Neural cell (in vitro differentiated cells): ENCODE measurements around the gene DTX1. TPM values are rescaled to one million over a fixed set of nuclear protein-coding genes. Genes with fewer than 3 reads are reported as not detected.

Source experiments
- H2AFZ ChIP-seq: fragments of 200-600, 300-800 bp; sonication (generic), shearing (Covaris generic); 2 replicates; pipeline ENCODE4 v1.6.0; 2014; ENCODE audit warnings: low read depth, mild to moderate bottlenecking, antibody characterized with exemption, low read length, moderate library complexity
- H3F3A ChIP-seq: fragments of 200-600 bp; shearing (Covaris generic); 2 replicates; pipeline ENCODE4 v1.6.1; 2016; ENCODE audit warnings: mild to moderate bottlenecking, moderate library complexity, mixed read lengths, antibody characterized with exemption, low read length; ENCODE audit not compliant: insufficient read depth, poor library complexity, severe bottlenecking
- H3K27ac ChIP-seq: fragments of 200-600, 300-800 bp; sonication (generic), shearing (Covaris generic); 2 replicates; pipeline ENCODE4 v1.5.1; 2014; ENCODE audit warnings: mild to moderate bottlenecking, low read length, moderate library complexity
- H3K27me3 ChIP-seq: fragments of 300-800, 200-600 bp; sonication (generic), shearing (Covaris generic); 2 replicates; pipeline ENCODE4 v1.6.0; 2014; ENCODE audit warnings: mild to moderate bottlenecking, low read depth, low read length, moderate library complexity; ENCODE audit not compliant: insufficient read depth
- H3K36me3 ChIP-seq: fragments of 300-800, 200-600 bp; sonication (generic), shearing (Covaris generic); 2 replicates; pipeline ENCODE4 v1.5.1; 2014; ENCODE audit warnings: mild to moderate bottlenecking, antibody characterized with exemption, low read length, moderate library complexity; ENCODE audit not compliant: insufficient read depth
- H3K4me2 ChIP-seq: fragments of 300-800, 200-600 bp; sonication (generic), shearing (Covaris generic); 2 replicates; pipeline ENCODE4 v1.6.0; 2014; ENCODE audit warnings: mild to moderate bottlenecking, low read length
- H3K4me3 ChIP-seq: fragments of 300-800, 200-600 bp; sonication (generic), shearing (Covaris generic); 2 replicates; pipeline ENCODE4 v1.5.1; 2014; ENCODE audit warnings: mild to moderate bottlenecking, low read length, moderate library complexity
- H3K79me2 ChIP-seq: fragments of 200-600 bp; shearing (Covaris generic); replicated peaks from 2 replicates; pipeline ENCODE4 v1.6.0; 2014; ENCODE audit warnings: mild to moderate bottlenecking, low read length, moderate library complexity; ENCODE audit not compliant: insufficient read depth
- H3K9ac ChIP-seq: fragments of 300-800, 200-600 bp; sonication (generic), shearing (Covaris generic); 2 replicates; pipeline ENCODE4 v1.6.1; 2016; ENCODE audit warnings: mild to moderate bottlenecking, low read length, mixed read lengths
- H3K9me2 ChIP-seq: fragments of 200-600 bp; shearing (Covaris generic); 2 replicates; pipeline ENCODE4 v1.6.1; 2016; ENCODE audit warnings: mild to moderate bottlenecking, low read length, mixed read lengths; ENCODE audit not compliant: insufficient read depth
- H3K9me3 ChIP-seq: fragments of 200-600, 300-800 bp; sonication (generic), shearing (Covaris generic); 2 replicates; pipeline ENCODE4 v1.6.1; 2016; ENCODE audit warnings: mild to moderate bottlenecking, mixed run types, low read length, moderate library complexity, mixed read lengths
- H4K20me1 ChIP-seq: fragments of 200-600 bp; shearing (Covaris generic); 2 replicates; pipeline ENCODE4 v1.6.1; 2016; ENCODE audit warnings: mild to moderate bottlenecking, mixed run types; ENCODE audit not compliant: insufficient read depth
- EP300 ChIP-seq: fragments of 450-650 bp; conservative IDR thresholded peaks from 2 replicates; pipeline ENCODE4 v1.6.1; 2014; ENCODE audit warnings: antibody characterized with exemption, mild to moderate bottlenecking, moderate library complexity; ENCODE audit not compliant: poor library complexity, severe bottlenecking
- EZH2 ChIP-seq: fragments of 200-600, 300-800 bp; shearing (Covaris generic), sonication (generic); IDR thresholded peaks from 2 replicates; pipeline ENCODE4 v1.6.1; 2014; ENCODE audit warnings: antibody characterized with exemption, low read length, borderline replicate concordance, mild to moderate bottlenecking; ENCODE audit not compliant: insufficient read depth, poor library complexity, severe bottlenecking
- MXI1 ChIP-seq: fragments of 450-650 bp; conservative IDR thresholded peaks from 2 replicates; pipeline ENCODE4 v1.6.1; 2014; ENCODE audit warnings: antibody characterized with exemption, mild to moderate bottlenecking; ENCODE audit not compliant: poor library complexity, severe bottlenecking
- POLR2AphosphoS5 ChIP-seq: IDR thresholded peaks from 2 replicates; pipeline ENCODE4 v1.6.1; 2012
- RAD21 ChIP-seq: fragments of 450-650 bp; conservative IDR thresholded peaks from 2 replicates; pipeline ENCODE4 v1.6.1; 2014; ENCODE audit warnings: antibody characterized with exemption, mild to moderate bottlenecking, moderate library complexity
- SMC3 ChIP-seq: fragments of 450-650 bp; conservative IDR thresholded peaks from 2 replicates; pipeline ENCODE4 v1.6.1; 2014; ENCODE audit warnings: antibody characterized with exemption, mild to moderate bottlenecking, moderate library complexity; ENCODE audit not compliant: poor library complexity
- TAF1 ChIP-seq: IDR thresholded peaks from 2 replicates; pipeline ENCODE4 v1.6.1; 2012; ENCODE audit warnings: low read depth
- polyA plus RNA-seq: library from polyadenylated mRNA; depleted of rRNA; stranded (reverse); fragments of >200 nt; gene quantifications from 2 replicates; pipeline ENCODE4 v1.2.3, GENCODE V29; 2014
- TF ChIP-seq, protein P1 (sequence below): fragments of 450-650 bp; IDR thresholded peaks from 2 replicates; pipeline ENCODE4 v1.5.1; 2014; ENCODE audit warnings: antibody characterized with exemption, mild to moderate bottlenecking, moderate library complexity; ENCODE audit not compliant: poor library complexity, severe bottlenecking
- TF ChIP-seq, protein P2 (sequence below): IDR thresholded peaks from 2 replicates; pipeline ENCODE4 v1.6.1; 2012; ENCODE audit warnings: borderline replicate concordance

DTX1 gene
- polyA plus RNA-seq, 1 donor from 2014 or later, result 30.7 TPM

DNA sequence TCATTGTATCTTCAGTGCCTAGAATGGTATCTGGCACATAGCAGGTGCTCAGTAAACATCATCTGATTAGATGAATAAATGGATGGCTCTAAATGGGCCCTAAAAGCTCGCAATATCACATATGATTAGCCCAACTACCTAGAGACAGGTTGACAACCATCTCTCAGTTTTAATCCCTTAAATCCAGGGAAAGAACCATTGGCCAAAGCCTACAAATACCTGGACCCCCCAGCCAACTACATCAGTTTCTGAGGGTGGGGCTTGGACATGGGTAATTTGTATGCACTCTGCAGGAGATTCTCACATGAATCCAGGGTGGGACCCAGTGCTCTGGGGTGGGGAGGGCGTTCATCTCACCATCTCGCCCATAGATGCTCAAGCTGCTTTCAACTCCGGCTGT, 4.8 kb upstream of the DTX1 start:
- TF ChIP-seq, protein P1, sequence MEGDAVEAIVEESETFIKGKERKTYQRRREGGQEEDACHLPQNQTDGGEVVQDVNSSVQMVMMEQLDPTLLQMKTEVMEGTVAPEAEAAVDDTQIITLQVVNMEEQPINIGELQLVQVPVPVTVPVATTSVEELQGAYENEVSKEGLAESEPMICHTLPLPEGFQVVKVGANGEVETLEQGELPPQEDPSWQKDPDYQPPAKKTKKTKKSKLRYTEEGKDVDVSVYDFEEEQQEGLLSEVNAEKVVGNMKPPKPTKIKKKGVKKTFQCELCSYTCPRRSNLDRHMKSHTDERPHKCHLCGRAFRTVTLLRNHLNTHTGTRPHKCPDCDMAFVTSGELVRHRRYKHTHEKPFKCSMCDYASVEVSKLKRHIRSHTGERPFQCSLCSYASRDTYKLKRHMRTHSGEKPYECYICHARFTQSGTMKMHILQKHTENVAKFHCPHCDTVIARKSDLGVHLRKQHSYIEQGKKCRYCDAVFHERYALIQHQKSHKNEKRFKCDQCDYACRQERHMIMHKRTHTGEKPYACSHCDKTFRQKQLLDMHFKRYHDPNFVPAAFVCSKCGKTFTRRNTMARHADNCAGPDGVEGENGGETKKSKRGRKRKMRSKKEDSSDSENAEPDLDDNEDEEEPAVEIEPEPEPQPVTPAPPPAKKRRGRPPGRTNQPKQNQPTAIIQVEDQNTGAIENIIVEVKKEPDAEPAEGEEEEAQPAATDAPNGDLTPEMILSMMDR, result no peak
- TF ChIP-seq POLR2AphosphoS5 (no peak), SMC3 (no peak)
- TF ChIP-seq, protein P2, sequence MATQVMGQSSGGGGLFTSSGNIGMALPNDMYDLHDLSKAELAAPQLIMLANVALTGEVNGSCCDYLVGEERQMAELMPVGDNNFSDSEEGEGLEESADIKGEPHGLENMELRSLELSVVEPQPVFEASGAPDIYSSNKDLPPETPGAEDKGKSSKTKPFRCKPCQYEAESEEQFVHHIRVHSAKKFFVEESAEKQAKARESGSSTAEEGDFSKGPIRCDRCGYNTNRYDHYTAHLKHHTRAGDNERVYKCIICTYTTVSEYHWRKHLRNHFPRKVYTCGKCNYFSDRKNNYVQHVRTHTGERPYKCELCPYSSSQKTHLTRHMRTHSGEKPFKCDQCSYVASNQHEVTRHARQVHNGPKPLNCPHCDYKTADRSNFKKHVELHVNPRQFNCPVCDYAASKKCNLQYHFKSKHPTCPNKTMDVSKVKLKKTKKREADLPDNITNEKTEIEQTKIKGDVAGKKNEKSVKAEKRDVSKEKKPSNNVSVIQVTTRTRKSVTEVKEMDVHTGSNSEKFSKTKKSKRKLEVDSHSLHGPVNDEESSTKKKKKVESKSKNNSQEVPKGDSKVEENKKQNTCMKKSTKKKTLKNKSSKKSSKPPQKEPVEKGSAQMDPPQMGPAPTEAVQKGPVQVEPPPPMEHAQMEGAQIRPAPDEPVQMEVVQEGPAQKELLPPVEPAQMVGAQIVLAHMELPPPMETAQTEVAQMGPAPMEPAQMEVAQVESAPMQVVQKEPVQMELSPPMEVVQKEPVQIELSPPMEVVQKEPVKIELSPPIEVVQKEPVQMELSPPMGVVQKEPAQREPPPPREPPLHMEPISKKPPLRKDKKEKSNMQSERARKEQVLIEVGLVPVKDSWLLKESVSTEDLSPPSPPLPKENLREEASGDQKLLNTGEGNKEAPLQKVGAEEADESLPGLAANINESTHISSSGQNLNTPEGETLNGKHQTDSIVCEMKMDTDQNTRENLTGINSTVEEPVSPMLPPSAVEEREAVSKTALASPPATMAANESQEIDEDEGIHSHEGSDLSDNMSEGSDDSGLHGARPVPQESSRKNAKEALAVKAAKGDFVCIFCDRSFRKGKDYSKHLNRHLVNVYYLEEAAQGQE, result no peak
- Histone ChIP-seq H3K4me2 (no peak overlapping the region), H3K79me2 (peaks cover 10% of the 10 kb centered on the region)

DNA sequence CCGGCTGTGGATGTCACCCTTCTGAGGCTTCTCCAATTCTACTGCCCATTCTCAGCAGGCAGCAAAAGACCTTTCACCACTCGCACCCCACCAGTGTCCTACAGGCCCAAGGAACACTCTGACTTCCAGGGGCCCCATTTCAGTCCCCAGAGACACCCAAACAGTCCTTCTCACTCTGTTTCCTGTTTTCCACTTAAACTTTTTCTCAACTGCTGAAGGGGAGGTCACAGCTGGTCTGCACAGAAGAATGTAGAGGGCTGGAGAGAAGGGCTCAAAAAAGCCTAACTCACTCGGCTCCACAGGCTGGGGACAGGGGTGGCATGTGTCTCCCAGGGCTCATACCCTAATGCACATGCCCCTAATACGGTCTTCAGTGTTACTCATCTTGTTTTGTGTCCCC, 4.2 kb upstream of the DTX1 start:
- no peaks in the 10 kb centered on the region for H4K20me1 ChIP-seq
- H3K9me2 ChIP-seq, result no peaks in the 10 kb centered on the region
- H3K27ac ChIP-seq, result no peak overlapping the region
- H3K36me3 ChIP-seq, result no peaks in the 10 kb centered on the region
- H3K9ac ChIP-seq, result no peak overlapping the region
- H3K27me3 ChIP-seq, result no peaks in the 10 kb centered on the region
- H3K4me3 ChIP-seq, result no peak overlapping the region
- no peaks in the 10 kb centered on the region for H3F3A ChIP-seq
- no peaks in the 10 kb centered on the region for H3K9me3 ChIP-seq
- no peak for TF ChIP-seq EP300
- no peak for TF ChIP-seq RAD21
- no peak for TF ChIP-seq EZH2
- TF ChIP-seq SMC3, result no peak
- no peak for TF ChIP-seq MXI1
- TF ChIP-seq, protein P1, result no peak
- TF ChIP-seq, protein P2, result no peak
- TF ChIP-seq POLR2AphosphoS5, result no peak
- TF ChIP-seq TAF1, result no peak
- H2AFZ ChIP-seq, result no peak overlapping the region
- H3K4me2 ChIP-seq, result no peak overlapping the region
- H3K79me2 ChIP-seq, result peaks cover 10% of the 10 kb centered on the region

More for the DNA sequence above, 4.8 kb upstream of the DTX1 start:
- Histone ChIP-seq H3K9me3 (no peaks in the 10 kb centered on the region), H3K27ac (no peak overlapping the region), H3K9me2 (no peaks in the 10 kb centered on the region), H2AFZ (no peak overlapping the region), H3K36me3 (no peaks in the 10 kb centered on the region), H3F3A (no peaks in the 10 kb centered on the region), H3K9ac (no peak overlapping the region), H3K27me3 (no peaks in the 10 kb centered on the region), H4K20me1 (no peaks in the 10 kb centered on the region), H3K4me3 (no peak overlapping the region)
